AG09309 (cell line): ENCODE results near the gene ST3GAL3.

ENCODE experiments used
- DNase-seq: peaks from one replicate; pipeline ENCODE4 v3.0.0-alpha.2; 2010; ENCODE audit warnings: low read depth
- H3K4me3 ChIP-seq: 2 replicates; pipeline ENCODE4 v1.5.1; 2011; ENCODE audit warnings: mild to moderate bottlenecking, low read depth, low read length, moderate library complexity; ENCODE audit not compliant: control insufficient read depth
- CTCF ChIP-seq: IDR thresholded peaks from 2 replicates; pipeline ENCODE4 v1.5.1; 2011; ENCODE audit warnings: mild to moderate bottlenecking, low read depth, low read length, inconsistent platforms; ENCODE audit not compliant: insufficient read depth, control insufficient read depth; ENCODE audit errors: missing control alignments

Gene ST3GAL3

GRCh38 chr1:43965316-43965715 is 258.0 kb downstream of the ST3GAL3 start:
- no peak for DNase-seq
- H3K4me3 ChIP-seq, result no peak overlapping the region
- TF ChIP-seq CTCF, result no peak

- no peak overlapping the region for H3K4me3 ChIP-seq
- TF ChIP-seq CTCF, result no peak
- DNase-seq, result no peak
Observed at GRCh38 chr1:43968348-43968948, 261.1 kb downstream of the ST3GAL3 start.

GRCh38 chr1:43969416-43969745 is 262.0 kb downstream of the ST3GAL3 start:
- no peak overlapping the region for H3K4me3 ChIP-seq
- no peak for DNase-seq
- TF ChIP-seq CTCF, result no peak

- peak; percentile 6 for TF ChIP-seq CTCF
- peak; percentile 86 for DNase-seq
- peak within 1 kb of the TSS; percentile 71 for H3K4me3 ChIP-seq
Observed at GRCh38 chr1:43969746-43970466, 262.6 kb downstream of the ST3GAL3 start, which contains the start of gene DPH2. TSS of gene DPH2 (plus strand) at chr1:43970010. CDS start at chr1:43970176, 166 bp downstream.

GRCh38 chr1:43970502-43970901 is 263.2 kb downstream of the ST3GAL3 start:
- TF ChIP-seq CTCF, result no peak
- DNase-seq, result no peak
- peak overlapping the region; percentile 71 for H3K4me3 ChIP-seq

- DNase-seq, result no peak
- peak overlapping the region; percentile 71 for H3K4me3 ChIP-seq
- no peak for TF ChIP-seq CTCF
Observed at GRCh38 chr1:43970911-43971310, 263.6 kb downstream of the ST3GAL3 start.
